IPS-11a (cell line): Measurements from ENCODE around the gene SIRT7.

Experiments
- H3K4me3 ChIP-seq: one replicate; pipeline ENCODE4 v1.5.1; 2013; ENCODE audit warnings: low read depth, low read length, control low read depth

The SIRT7 gene

DNA sequence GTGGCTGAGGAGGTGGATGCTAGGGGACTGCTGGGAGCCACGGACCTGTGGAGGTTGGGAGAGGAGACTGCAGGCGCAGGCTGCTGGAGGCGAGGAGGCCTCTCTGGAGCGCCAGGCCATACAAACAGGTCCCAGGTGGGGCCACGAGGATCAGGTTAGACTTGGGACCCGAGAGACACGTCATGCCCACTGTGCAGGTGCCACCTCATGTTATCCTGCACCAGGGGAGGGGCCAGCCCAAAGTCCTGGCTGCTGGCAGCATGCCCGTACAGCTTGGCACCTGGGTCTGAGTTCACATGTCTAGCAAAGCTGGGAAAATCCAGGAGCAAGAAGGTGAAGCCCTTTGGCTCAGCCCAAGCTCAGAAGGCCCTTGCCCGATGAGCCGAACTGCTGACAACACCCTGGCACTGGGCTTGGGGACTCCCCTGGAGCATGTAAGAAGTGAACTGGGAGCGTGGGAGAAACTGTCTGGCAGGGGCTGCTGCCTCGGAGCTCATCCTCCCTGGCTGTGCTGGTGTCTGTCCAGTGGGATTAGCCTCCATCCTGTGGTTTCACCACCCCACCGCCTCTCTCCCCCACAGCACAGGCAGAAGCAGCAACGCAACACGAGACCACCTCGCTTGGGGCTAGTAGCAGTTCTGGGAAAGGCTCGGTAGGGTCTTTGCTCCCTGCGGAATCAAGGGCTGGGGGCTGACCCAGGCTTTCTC lies 52.1 kb downstream of the SIRT7 start:
- H3K4me3 ChIP-seq = no peak overlapping the region

DNA sequence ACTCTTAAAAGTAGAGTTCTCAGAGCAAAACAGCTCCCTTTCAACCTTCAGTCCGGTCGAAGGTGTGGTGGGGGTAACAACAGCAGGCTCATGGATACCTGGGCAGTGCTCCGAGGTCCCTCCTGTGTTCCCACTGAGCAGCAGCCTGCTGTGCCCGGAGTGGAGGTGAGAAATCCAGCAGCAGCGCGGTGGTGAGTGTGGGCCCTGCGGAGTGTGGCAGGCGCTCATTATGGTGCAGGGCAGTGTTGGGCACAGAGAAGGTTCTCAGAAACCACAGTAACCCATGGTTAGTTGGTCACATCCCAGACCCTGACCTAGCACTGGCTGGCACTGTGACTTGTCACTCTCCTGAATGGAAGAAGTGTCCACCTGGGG lies 52.6 kb downstream of the SIRT7 start:
- no peak overlapping the region for H3K4me3 ChIP-seq

DNA sequence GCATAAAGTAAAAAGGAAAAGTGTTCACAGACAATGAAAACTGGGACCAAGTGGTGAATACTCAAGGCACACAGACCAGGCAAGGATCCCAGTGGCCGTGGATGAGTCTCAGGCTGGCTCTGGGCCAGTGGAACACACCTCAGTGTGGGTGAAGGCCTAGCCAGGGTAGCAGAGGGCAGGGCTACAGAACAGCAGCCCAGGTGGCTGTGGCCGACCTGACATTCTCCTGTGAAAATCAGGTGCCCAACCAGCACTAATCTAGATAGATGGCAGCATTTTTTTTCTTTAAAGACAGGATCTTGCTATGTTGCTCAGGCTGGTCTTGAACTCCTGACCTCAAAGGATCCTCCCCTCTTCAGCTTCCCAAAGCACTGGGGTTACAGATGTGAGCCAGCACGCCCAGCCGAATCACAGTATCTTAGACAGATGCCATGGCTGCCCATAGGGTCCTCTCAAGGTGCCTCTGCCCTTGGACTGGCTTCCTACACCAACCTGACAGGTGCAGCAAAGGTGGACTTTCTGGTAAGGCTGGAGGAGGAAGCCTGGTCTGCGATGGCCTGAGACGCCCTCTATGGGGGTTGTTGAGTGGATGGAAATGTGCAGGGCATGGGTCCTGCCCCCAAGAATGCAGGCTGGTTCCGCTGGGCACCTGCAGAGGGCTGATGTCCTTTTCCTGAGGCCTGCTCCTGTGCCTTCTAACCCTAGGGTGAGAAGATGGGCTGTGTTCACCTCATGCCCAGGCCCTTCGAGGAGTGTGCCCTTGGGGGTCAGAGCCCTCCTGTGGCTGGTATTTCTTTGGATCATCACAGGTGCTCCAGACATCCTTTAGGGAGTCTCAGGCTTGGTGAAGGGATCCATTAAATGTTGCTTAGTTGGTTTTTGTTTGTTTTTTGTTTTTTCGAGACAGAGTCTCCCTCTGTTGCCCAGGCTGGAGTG lies 53.9 kb downstream of the SIRT7 start:
- no peak overlapping the region for H3K4me3 ChIP-seq

DNA sequence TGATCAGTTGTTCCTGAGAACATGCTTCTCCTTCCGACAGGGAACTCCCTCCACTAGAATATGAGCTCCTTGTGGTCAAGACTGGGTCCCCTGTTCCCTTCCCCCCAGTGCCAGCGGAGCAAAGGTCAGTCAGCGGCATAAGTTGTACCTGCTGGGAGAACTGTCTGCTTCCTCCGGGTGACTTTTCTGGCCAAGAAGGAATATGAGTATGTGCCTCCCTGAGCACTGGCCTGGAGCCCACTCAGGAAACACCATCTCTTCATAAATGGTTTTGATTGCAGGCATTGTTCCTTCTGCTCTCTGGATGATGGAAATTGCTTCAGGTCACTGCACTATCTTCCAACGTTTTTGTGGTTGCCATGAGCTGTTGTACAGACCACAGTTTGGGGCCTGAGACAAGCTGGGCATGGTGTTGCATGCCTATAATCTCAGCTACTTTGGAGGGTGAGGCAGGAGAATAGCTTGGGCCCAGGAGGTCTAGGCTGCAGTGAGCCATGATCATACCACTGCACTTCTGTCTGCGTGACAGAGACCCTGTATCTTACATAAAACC lies 54.8 kb downstream of the SIRT7 start:
- no peak overlapping the region for H3K4me3 ChIP-seq
